ENCODE measurements around the gene DNMBP. TPM values are rescaled to one million over a fixed set of nuclear protein-coding genes. Genes with fewer than 3 reads are reported as not detected.

Gene DNMBP
- total and polyA plus RNA-seq, 2 of the 4 experiments (the other 2 are of a cell fraction): 10.9 to 13.6 TPM

DNA sequence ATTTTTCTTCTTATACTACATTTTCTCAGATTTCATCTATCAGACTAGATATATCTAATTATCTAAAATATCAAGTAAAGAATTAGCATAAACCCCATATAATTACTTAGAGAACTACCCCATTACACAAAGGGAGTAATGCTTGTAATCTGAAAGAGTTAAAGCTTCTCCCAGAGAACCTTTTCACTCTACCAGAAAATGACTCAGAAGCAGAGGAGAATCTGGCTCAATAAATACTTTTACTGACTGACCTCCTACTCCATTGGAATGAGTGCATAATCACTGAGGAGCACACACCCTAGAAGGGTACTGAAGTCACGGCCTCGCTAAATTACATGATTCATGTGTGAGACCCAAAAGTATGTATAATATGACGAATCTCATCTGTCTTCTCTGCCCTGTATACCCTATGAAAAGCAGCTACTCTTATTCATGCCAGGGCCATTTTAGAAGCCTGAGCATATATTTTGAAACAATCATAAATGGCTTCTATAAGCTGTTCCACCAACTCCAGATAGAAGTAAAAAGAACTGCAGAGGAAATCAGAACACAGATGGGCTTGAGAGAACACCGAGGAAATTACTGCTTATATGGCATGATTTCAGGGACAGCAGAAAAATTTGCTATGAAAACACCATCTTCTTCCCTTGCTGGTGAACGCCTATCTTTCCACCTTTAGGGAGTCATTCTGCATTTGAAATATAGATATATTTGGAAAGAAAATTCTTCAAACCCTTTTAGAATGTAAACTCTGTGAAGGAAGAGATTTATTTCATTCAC lies 32.7 kb downstream of the DNMBP start:
- intact Hi-C loops (cut with micrococcal nuclease): loop anchor here (2.0 to 5.0 kb wide), 3 partner anchors 26 to 210 kb away; partner anchors contain the start of genes DNMBP and ERLIN1
- no peak overlapping the region for H2AK5ac ChIP-seq (ENCODE audit: low read depth, low read length)
- BruUV-seq (replicated peaks): no TSS peak
- no peak overlapping the region for H2AFZ ChIP-seq (replicated peaks; ENCODE audit: low read length, poor library complexity)
- H3K9ac ChIP-seq (ENCODE audit: low read depth, low read length): peak overlapping the region; percentile 26; the same call in 1 of the 2 replicates
- peak overlapping the region; percentile 41; the same call in 1 of the 2 replicates for H2BK20ac ChIP-seq (ENCODE audit: low read depth, low read length)
- H2BK15ac ChIP-seq (ENCODE audit: low read depth, low read length): no peak overlapping the region; the same call in 2 of the 3 replicates
- peak overlapping the region; percentile 82; the same call in 1 of the 2 replicates for H3K18ac ChIP-seq (ENCODE audit: low read depth, low read length)
- no peaks in the 10 kb centered on the region for H3K36me3 ChIP-seq (ENCODE audit: control insufficient read depth, insufficient read depth, low read length)
- H3K56ac ChIP-seq (ENCODE audit: extremely low read depth, insufficient read depth, low read length): peak overlapping the region; percentile 80
- 0 out of 2 replicates have a peak overlapping the region, but pooled peaks have one; percentile 30 for H3K27ac ChIP-seq (ENCODE audit: insufficient read depth, low read length)
- H3K23ac ChIP-seq (ENCODE audit: low read depth, low read length): peak overlapping the region; percentile 36
- peak overlapping the region; percentile 95 for H2BK5ac ChIP-seq (ENCODE audit: low read depth, low read length, poor library complexity, severe bottlenecking)
- in situ Hi-C loops (cut with MboI; ENCODE audit: low sequenced_read_pairs): no loop called here
- peaks cover 14% of the 10 kb centered on the region for H3K4me1 ChIP-seq (ENCODE audit: control insufficient read depth, insufficient read depth, low read length)
- H2AK9ac ChIP-seq (replicated peaks; ENCODE audit: low read depth, low read length, poor library complexity): no peak overlapping the region
- CTCF ChIA-PET: interaction anchor here (0.7 to 1.3 kb wide), 2 partner anchors 17 to 23 kb away, joined by 3 read pairs; no protein-coding TSS in a partner anchor
- peak overlapping the region; percentile 47; the same call in 1 of the 2 replicates for H3K14ac ChIP-seq (replicated peaks; ENCODE audit: low read depth, low read length)
- dilution Hi-C loops (cut with HindIII; ENCODE audit: low sequenced_read_pairs, unreplicated experiment): no loop called here
- H3K9me1 ChIP-seq (ENCODE audit: insufficient read depth, low read length): peaks cover 21% of the 10 kb centered on the region
- no peaks in the 10 kb centered on the region for H3K27me3 ChIP-seq (ENCODE audit: control insufficient read depth, insufficient read depth, low read length)
- WGBS, 2 experiments (ENCODE audit: extremely low coverage in 2 of 2, insufficient read length in 1 of 2): no CpG with 5 or more reads among the region's 5 CpGs
- H2BK120ac ChIP-seq (ENCODE audit: low read depth, low read length): peak overlapping the region; percentile 71; the same call in 1 of the 2 replicates
- peak overlapping the region; percentile 41 for H4K91ac ChIP-seq (ENCODE audit: insufficient read depth, low read depth, low read length)
- no peak overlapping the region for H4K5ac ChIP-seq (ENCODE audit: low read depth, low read length)
- H3K79me1 ChIP-seq (ENCODE audit: low read depth in 1 of 2, low read length in 2 of 2): peaks cover 24 to 74% of the 10 kb centered on the region in 2 experiments
- POLR2A ChIA-PET (ENCODE audit: unreplicated experiment): interaction anchor here (0.8 kb wide), 1 partner anchor 29 kb away, joined by 4 read pairs; no protein-coding TSS in a partner anchor
- H4K20me1 ChIP-seq (ENCODE audit: insufficient read depth, low read length): no peaks in the 10 kb centered on the region; the same call in 1 of the 2 replicates
- peak overlapping the region; percentile 92 for H3K4me2 ChIP-seq (ENCODE audit: low read depth, low read length)
- peak; percentile 92 for DNase-seq
- H3K4ac ChIP-seq (ENCODE audit: low read depth, low read length): peak overlapping the region; percentile 44; the same call in 1 of the 2 replicates
- ATAC-seq (ENCODE audit: low read depth): peak; percentile 94
- no peaks in the 10 kb centered on the region for H3K9me3 ChIP-seq (ENCODE audit: control insufficient read depth, insufficient read depth, low read length)
- H3K4me3 ChIP-seq (ENCODE audit: insufficient read depth, low read depth, low read length): no peak overlapping the region
- TF ChIP-seq FOS (IDR thresholded peaks at IDR 0.05; ENCODE audit: low read depth, low read length): peak; percentile 69
- TF ChIP-seq RCOR1 (IDR thresholded peaks at IDR 0.05; ENCODE audit: insufficient replicate concordance, low read length): no peak
- TF ChIP-seq SMC3 (IDR thresholded peaks at IDR 0.05; ENCODE audit: low read depth, low read length): no peak; the same call in 1 of the 2 replicates
- TF ChIP-seq BHLHE40 (IDR thresholded peaks at IDR 0.05; ENCODE audit: low read depth, low read length): no peak
- TF ChIP-seq RAD21 (IDR thresholded peaks at IDR 0.05; ENCODE audit: low read length): 0 out of 2 replicates have a peak, but pooled peaks have one; percentile 17
- TF ChIP-seq, protein P1, sequence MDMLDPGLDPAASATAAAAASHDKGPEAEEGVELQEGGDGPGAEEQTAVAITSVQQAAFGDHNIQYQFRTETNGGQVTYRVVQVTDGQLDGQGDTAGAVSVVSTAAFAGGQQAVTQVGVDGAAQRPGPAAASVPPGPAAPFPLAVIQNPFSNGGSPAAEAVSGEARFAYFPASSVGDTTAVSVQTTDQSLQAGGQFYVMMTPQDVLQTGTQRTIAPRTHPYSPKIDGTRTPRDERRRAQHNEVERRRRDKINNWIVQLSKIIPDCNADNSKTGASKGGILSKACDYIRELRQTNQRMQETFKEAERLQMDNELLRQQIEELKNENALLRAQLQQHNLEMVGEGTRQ (IDR thresholded peaks at IDR 0.05; ENCODE audit: low read depth, low read length): no peak
- TF ChIP-seq, protein P2, sequence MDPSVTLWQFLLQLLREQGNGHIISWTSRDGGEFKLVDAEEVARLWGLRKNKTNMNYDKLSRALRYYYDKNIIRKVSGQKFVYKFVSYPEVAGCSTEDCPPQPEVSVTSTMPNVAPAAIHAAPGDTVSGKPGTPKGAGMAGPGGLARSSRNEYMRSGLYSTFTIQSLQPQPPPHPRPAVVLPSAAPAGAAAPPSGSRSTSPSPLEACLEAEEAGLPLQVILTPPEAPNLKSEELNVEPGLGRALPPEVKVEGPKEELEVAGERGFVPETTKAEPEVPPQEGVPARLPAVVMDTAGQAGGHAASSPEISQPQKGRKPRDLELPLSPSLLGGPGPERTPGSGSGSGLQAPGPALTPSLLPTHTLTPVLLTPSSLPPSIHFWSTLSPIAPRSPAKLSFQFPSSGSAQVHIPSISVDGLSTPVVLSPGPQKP (IDR thresholded peaks at IDR 0.05; ENCODE audit: borderline replicate concordance, low read depth, low read length): no peak
- peak overlapping the region in 1 of 2 experiments; percentile 44; a peak in 2 of 4 replicates for H4K8ac ChIP-seq (ENCODE audit: low read depth in 2 of 2, low read length in 2 of 2)
